Activated naive CD8-positive, alpha-beta T cell treated with anti-CD3 and anti-CD28 coated beads for 36 hours (primary cell): Measurements from ENCODE around the gene PEMT. TPM values are rescaled to one million over a fixed set of nuclear protein-coding genes. Genes with fewer than 3 reads are reported as not detected.

Source experiments
- DNase-seq: peaks from one replicate; pipeline ENCODE4 v3.0.0; 2021
- H3K27ac Mint-ChIP-seq: one replicate; pipeline ENCODE4 v1.8.0; 2022; ENCODE audit warnings: mild to moderate bottlenecking, moderate library complexity, mixed read lengths
- H3K27me3 Mint-ChIP-seq: one replicate; pipeline ENCODE4 v1.8.0; 2022; ENCODE audit warnings: mild to moderate bottlenecking, mixed read lengths
- H3K36me3 Mint-ChIP-seq: one replicate; pipeline ENCODE4 v1.8.0; 2021; ENCODE audit warnings: mild to moderate bottlenecking, mixed read lengths
- H3K4me1 Mint-ChIP-seq: one replicate; pipeline ENCODE4 v1.8.0; 2021; ENCODE audit warnings: mixed read lengths
- H3K4me3 Mint-ChIP-seq: one replicate; pipeline ENCODE4 v1.8.0; 2022; ENCODE audit warnings: mild to moderate bottlenecking, moderate library complexity, mixed read lengths
- H3K9me3 Mint-ChIP-seq: one replicate; pipeline ENCODE4 v1.8.0; 2022; ENCODE audit warnings: mixed read lengths
- total RNA-seq, 2 experiments: library from RNA; stranded (reverse); gene quantifications; one replicate each; pipeline ENCODE4 v1.2.3, GENCODE V29; 2021

Gene PEMT
- total RNA-seq, 2 experiments from 2014 or later, result 34.0 to 40.0 TPM

- no peaks in the 10 kb centered on the region for H3K27me3 Mint-ChIP-seq
Measured at GRCh38 chr17:17555906-17556305, 35.6 kb downstream of the PEMT start.

GRCh38 chr17:17555151-17555550 is 36.4 kb downstream of the PEMT start:
- DNase-seq, result no peak
- Mint-ChIP-seq H3K27ac (no peak overlapping the region), H3K4me3 (no peak overlapping the region), H3K36me3 (no peaks in the 10 kb centered on the region), H3K9me3 (no peaks in the 10 kb centered on the region), H3K4me1 (no peaks in the 10 kb centered on the region), H3K27me3 (no peaks in the 10 kb centered on the region)

More at GRCh38 chr17:17555906-17556305, 35.6 kb downstream of the PEMT start:
- Mint-ChIP-seq H3K4me1 (no peaks in the 10 kb centered on the region), H3K9me3 (no peaks in the 10 kb centered on the region), H3K4me3 (no peak overlapping the region), H3K36me3 (no peaks in the 10 kb centered on the region), H3K27ac (no peak overlapping the region)
- DNase-seq, result no peak

DNA sequence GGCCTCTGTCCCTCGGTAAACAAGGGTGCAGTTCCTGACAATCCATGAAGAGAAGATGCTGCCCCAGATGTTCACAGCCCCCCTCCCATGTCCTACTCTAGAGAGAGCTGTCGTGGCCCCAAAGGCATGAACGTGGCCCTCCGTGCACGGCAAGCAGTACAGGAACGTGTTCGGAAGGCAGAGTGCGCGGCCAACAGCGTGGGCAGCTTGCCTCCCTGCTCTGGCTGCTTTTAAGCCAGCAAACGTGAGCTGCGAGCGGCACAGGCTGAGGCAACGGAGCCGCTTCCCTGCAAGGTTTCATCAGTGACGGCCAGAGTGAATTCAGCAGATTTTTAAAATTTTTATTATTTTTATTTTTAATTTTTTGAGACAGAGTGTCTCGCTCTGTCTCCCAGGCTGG is 37.2 kb downstream of the PEMT start:
- Mint-ChIP-seq H3K27me3 (no peaks in the 10 kb centered on the region), H3K4me1 (no peaks in the 10 kb centered on the region), H3K9me3 (no peaks in the 10 kb centered on the region), H3K36me3 (no peaks in the 10 kb centered on the region), H3K27ac (no peak overlapping the region), H3K4me3 (no peak overlapping the region)
- no peak for DNase-seq

DNA sequence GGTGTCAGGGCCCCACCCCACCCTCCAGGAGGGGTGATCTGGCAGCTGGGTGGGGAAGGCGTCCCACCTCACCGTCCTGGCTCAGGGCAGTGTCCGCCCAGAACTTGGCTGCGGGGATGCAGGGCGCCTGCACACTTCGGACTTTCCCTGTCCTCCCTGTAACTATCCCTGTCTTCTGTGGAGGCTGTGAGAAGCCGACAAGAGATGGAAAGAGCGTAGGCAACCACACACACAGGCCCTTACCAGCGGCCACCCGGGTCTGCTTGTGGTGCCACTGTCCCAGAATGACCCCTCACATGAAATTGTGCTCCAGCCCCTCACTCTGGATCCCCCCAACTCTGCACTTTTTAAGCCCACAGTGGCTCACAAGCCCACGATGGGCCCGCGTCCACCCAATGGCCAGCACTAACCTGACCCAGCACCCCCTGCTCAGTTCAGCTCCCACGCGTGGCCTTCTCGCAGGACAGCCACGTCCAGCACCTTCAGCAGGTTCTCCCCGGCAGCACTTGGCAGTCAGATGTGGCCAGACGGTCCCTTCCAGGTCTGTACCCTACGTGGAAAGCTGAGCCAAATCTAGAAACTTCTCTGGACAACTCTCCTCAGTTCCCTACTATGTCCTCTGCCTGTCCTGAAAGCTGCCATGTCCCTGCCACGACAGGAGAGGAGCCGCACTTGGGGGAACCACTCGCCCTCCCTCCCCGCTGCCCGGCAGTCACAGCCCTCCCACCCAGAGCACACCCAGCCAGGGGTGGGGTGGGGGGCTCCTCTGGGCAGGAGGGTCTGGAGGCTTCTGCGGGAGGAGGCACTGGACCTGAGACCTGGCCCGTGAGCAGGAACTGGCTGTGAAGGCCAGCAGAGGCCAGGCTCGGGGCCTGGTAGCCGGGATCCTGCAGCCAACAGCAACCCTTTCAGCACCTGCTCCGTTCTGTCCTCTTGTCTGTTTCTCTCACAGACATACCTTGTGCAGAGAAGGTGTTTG is 38.0 kb downstream of the PEMT start:
- no peaks in the 10 kb centered on the region for H3K36me3 Mint-ChIP-seq
- no peaks in the 10 kb centered on the region for H3K4me1 Mint-ChIP-seq
- no peak overlapping the region for H3K4me3 Mint-ChIP-seq
- no peaks in the 10 kb centered on the region for H3K9me3 Mint-ChIP-seq
- no peaks in the 10 kb centered on the region for H3K27me3 Mint-ChIP-seq
- H3K27ac Mint-ChIP-seq, result no peak overlapping the region
- no peak for DNase-seq

GRCh38 chr17:17552351-17553216 is 38.9 kb downstream of the PEMT start:
- Mint-ChIP-seq H3K4me1 (no peaks in the 10 kb centered on the region), H3K4me3 (no peak overlapping the region), H3K27me3 (no peaks in the 10 kb centered on the region), H3K27ac (no peak overlapping the region), H3K36me3 (no peaks in the 10 kb centered on the region), H3K9me3 (no peaks in the 10 kb centered on the region)
- no peak for DNase-seq

GRCh38 chr17:17551361-17551760 is 40.1 kb downstream of the PEMT start:
- Mint-ChIP-seq H3K9me3 (no peaks in the 10 kb centered on the region), H3K27ac (no peak overlapping the region)

GRCh38 chr17:17549732-17550366 is 41.7 kb downstream of the PEMT start:
- Mint-ChIP-seq H3K36me3 (no peaks in the 10 kb centered on the region), H3K4me1 (no peaks in the 10 kb centered on the region), H3K27me3 (no peaks in the 10 kb centered on the region), H3K27ac (no peak overlapping the region), H3K9me3 (no peaks in the 10 kb centered on the region), H3K4me3 (no peak overlapping the region)
- DNase-seq, result no peak

More at GRCh38 chr17:17551361-17551760, 40.1 kb downstream of the PEMT start:
- no peaks in the 10 kb centered on the region for H3K36me3 Mint-ChIP-seq
- H3K4me1 Mint-ChIP-seq, result no peaks in the 10 kb centered on the region
- no peaks in the 10 kb centered on the region for H3K27me3 Mint-ChIP-seq
- no peak for DNase-seq
- H3K4me3 Mint-ChIP-seq, result no peak overlapping the region

- Mint-ChIP-seq H3K36me3 (no peaks in the 10 kb centered on the region), H3K4me3 (no peak overlapping the region), H3K9me3 (no peaks in the 10 kb centered on the region), H3K27me3 (no peaks in the 10 kb centered on the region), H3K27ac (no peak overlapping the region), H3K4me1 (no peaks in the 10 kb centered on the region)
- DNase-seq, result no peak
Measured at GRCh38 chr17:17548044-17548443, 43.5 kb downstream of the PEMT start.

DNA sequence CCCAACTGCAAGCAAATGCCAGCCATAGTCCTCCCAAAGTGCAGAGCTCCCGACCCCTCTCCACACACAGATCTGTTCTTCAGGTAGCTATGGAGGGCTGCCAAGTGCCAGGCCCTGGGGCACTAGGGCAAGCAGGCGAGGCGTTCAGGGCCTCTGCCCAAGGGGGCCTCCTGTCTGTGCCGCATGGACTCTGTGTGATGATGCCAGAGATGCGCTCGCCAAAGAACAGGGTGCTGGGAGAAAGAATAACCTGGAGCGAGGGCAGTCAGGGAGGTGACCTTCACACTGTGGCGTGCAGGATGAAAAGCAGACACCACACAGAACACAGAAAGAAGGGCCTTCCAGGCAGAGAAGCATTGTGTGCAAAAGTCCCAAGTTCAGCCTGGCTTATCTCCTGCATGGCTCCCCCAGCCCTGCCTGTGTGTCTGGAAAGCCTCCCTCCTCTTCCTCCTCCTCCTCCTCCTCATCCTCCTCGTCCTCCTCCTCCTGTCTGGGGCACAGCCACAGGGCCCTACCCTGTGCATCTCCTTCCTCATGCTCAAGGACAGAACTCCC is 44.2 kb downstream of the PEMT start:
- H3K36me3 Mint-ChIP-seq, result no peaks in the 10 kb centered on the region

DNA sequence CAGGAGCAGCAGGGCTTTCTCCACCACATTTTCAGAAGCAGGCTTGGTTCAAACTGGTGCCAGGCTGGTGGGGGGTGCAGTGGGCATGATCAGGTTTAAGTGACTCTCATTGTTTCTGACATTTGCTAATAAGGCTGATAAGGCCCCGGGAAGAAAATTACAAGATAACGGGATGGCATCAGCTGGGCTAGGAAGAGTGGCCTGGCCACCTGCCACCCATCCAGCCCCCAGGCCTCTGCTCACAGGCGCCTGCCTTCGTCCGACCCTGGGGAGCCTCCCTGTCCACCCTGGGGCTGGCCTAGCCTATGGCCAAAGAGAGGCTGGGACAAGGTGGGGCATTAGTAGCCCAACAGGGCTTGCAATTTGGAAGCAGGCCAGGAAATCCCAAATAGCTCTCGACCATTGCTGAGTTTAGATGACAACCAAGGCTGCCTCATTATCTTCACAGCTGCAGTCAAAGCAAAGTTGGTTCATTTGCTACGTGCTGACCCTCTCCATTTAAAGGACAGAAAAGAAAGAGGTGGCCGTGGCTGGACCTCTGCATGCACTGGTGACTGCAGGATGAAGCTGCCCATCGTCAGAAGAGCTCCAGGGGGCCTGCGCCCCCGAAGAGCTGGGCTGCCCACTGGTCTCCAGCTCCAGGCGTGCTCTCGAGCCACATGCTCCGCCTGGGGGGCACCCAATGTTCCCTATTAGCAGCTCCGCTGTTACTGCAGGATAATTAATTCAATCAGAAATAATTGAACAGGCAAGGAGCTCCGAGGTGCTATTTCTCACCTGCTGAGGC is 44.9 kb downstream of the PEMT start:
- Mint-ChIP-seq H3K27me3 (no peaks in the 10 kb centered on the region), H3K27ac (no peak overlapping the region)

More for the DNA sequence above, 44.2 kb downstream of the PEMT start:
- Mint-ChIP-seq H3K4me1 (no peaks in the 10 kb centered on the region), H3K27ac (no peak overlapping the region), H3K9me3 (no peaks in the 10 kb centered on the region), H3K27me3 (no peaks in the 10 kb centered on the region), H3K4me3 (no peak overlapping the region)
- no peak for DNase-seq

DNA sequence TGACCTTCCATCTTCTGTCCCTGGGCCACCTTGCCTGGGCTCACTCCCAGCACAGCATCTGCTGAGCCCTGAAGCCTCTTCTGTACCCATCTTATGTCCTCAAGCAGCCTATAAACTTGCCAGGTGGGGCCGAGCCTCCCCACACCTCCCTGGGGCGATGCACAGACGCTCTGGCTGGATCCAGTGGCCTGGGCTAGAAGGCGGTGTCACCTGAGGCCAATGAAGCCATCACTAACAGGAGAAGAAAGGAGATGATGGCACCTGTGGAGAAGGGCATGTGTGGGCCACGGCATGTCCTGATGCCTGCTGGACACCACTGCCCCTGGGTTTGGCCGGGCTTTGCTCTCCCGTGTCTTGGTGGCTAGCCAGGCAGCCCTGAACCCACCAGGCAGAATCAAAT is 45.5 kb downstream of the PEMT start:
- H3K36me3 Mint-ChIP-seq, result no peaks in the 10 kb centered on the region
- H3K27ac Mint-ChIP-seq, result no peak overlapping the region
- no peaks in the 10 kb centered on the region for H3K4me1 Mint-ChIP-seq
- no peak for DNase-seq
- H3K27me3 Mint-ChIP-seq, result no peaks in the 10 kb centered on the region
- no peaks in the 10 kb centered on the region for H3K9me3 Mint-ChIP-seq
- H3K4me3 Mint-ChIP-seq, result no peak overlapping the region

More for the DNA sequence above, 44.9 kb downstream of the PEMT start:
- no peak overlapping the region for H3K4me3 Mint-ChIP-seq
- no peaks in the 10 kb centered on the region for H3K9me3 Mint-ChIP-seq
- no peaks in the 10 kb centered on the region for H3K4me1 Mint-ChIP-seq
- no peaks in the 10 kb centered on the region for H3K36me3 Mint-ChIP-seq
- DNase-seq, result no peak

GRCh38 chr17:17545031-17545820 is 46.3 kb downstream of the PEMT start:
- Mint-ChIP-seq H3K9me3 (no peaks in the 10 kb centered on the region), H3K4me1 (no peaks in the 10 kb centered on the region), H3K27ac (no peak overlapping the region), H3K4me3 (no peak overlapping the region), H3K36me3 (no peaks in the 10 kb centered on the region), H3K27me3 (no peaks in the 10 kb centered on the region)
- no peak for DNase-seq

- no peak for DNase-seq
- no peaks in the 10 kb centered on the region for H3K36me3 Mint-ChIP-seq
- no peak overlapping the region for H3K4me3 Mint-ChIP-seq
- H3K4me1 Mint-ChIP-seq, result no peaks in the 10 kb centered on the region
- no peak overlapping the region for H3K27ac Mint-ChIP-seq
- H3K27me3 Mint-ChIP-seq, result no peaks in the 10 kb centered on the region
- H3K9me3 Mint-ChIP-seq, result no peaks in the 10 kb centered on the region
Measured at GRCh38 chr17:17542906-17543635, 48.4 kb downstream of the PEMT start.
